DMS 273 (cell line): ENCODE measurements around the gene SLC38A8.

ENCODE experiments used
- DNase-seq: peaks from one replicate; lab custom pipeline; 2025; ENCODE audit not compliant: unreplicated experiment; lab: John Stamatoyannopoulos, UW

SLC38A8 gene

DNA sequence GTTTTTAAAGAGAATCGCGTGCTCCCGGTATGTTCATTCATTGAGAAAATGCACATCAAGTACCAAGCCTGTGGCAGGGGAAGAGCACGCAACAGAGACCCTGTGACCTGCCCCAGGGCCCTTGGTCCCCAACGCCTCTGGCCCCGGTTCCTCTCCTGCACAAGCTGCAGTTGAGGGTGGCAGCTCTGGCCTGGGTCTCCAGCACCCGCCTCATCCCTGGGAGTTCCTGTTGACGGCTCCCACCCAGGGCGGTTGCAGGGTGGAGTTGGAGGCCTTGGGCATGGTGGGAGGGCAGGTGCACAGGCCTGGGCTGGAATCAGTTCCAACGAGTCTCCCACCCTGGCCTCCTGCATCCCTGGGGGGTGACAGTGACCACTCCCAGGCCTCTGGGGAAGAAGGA, 69.5 kb downstream of the SLC38A8 start:
- DNase-seq: no peak

GRCh38 chr16:83972256-83973008, 70.2 kb downstream of the SLC38A8 start:
- DNase-seq: no peak

DNA sequence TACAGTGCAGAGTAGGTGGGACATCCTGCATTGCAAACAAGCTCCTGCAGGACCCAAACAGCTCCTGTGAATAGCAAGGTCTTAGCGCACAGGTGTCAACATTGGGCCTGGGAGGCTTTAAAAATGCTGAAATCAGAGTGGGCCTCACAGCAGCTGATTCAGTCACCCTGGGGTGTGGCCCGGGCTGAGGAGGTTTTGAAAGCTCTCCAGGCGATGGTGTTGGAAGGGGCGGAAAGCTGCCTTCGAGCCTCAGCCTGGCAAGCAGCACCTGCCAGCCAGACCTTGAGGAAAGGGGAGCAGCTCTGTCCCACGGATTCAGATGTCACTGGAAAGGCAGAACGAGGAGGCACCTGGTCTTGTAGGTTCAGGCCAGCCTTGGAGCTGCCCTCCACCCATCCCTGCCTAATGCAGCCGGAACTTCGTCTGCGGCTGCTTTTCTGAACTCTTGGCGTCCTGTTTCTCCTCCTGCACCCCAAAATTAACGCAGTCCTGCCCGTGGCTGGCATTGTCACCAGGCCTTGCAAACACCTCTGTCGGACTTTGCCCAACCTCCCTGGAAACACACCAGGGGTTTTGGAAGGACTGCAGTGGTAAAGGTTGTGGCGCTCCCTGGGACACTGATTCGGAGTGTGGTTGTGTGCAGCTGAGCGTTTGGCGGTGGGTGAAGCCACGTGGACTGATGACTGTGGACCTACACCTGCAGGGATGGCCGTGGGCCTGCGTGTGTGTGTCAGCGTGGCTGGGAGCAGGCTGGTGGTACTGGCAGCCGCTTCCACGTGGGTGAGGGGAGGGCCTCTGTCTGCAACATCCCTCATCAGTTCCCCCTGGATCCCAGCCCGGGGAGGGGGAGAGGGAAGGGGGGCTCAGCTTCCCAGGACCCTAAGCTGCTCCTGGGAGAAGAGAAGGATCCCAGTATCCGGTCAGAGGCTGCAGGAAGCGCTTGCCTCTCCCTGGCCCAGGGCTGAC, 71.1 kb downstream of the SLC38A8 start:
- DNase-seq: peak; percentile 15

DNA sequence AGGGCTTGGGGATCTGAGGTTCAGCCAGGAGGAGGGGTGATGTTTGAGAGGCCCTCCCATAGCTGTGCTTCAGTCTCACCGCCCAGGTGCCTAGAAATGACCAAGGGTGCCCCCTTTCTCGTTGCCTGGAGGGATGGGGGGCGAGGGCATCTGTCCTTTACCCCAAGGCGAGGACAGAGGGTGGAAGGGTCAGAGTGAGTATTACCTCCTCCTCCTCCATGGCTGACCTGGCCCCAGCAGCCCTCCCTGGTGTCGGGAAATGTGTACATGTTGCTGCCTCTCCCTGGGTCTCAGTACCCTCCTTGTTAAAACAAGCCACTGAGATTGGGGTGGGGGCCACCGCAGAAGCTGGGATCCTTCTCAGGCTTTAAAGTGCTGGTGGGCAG, 72.2 kb downstream of the SLC38A8 start:
- DNase-seq: no peak

DNA sequence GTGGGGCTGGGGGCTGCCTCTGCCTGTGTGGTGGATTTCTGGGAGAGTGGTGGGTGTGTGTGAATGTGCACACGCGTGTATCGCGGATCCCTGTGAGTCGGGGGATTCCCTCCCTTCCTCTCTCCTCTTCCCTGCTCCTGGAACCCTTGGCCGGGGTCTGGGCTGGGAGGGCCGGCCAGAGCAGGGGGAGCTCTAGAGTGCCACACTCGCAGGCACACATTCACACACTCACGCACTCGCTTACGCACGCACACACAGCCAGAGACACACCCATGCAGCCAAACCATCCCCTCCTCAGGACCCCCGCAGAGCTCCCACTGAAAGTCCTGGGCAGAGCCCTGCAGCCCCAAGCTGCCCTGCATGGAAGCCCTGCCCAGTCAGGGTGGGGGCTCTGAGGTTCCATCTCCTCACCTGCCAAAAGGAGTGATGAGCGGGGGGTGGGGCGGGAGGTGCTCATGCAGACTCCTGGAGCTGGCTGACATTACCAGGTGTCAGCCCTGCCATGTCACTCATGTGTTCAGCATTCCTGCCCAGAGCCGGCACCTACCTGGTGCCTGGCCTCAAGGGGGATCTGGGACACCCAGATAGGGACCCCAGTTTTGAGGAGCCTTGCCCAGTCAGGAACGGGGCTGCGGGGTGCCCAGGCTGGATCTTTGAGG, 72.7 kb downstream of the SLC38A8 start:
- DNase-seq: no peak

- no peak for DNase-seq
Measured at GRCh38 chr16:83968891-83969649, 73.5 kb downstream of the SLC38A8 start.

DNA sequence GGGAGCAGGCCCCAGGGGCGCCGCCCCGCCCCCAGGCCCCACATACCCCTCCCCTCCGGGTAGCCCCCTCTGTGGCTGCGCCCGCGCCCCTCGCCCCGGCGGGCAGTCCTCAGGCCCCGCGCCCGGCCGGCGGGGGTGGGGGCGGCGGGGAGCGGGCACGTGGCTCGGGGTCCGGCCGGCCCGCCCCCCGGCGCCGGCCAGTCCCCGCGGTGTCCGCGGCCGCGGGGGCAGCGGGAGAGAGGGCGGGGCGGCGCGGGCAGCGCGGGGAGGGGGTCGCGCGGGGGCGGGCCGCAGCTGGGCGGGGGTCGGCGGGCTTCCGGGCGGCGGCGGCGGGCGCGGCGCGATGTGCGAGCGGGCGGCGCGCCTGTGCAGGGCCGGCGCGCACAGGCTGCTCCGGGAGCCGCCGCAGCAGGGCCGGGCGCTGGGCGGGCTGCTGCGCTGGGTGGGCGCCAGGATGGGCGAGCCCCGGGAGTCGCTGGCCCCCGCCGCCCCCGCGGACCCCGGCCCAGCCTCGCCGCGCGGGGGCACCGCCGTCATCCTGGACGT, 74.2 kb downstream of the SLC38A8 start:
- DNase-seq: peak; percentile 57

- peak; percentile 69 for DNase-seq
Measured at GRCh38 chr16:83967838-83968305, 74.7 kb downstream of the SLC38A8 start, which contains the start of gene NECAB2. Gene NECAB2 (plus strand): TSS chr16:83968244. CDS start chr16:83968649, 405 bp downstream.

- DNase-seq: peak; percentile 37
Measured at GRCh38 chr16:83967091-83967490, 75.5 kb downstream of the SLC38A8 start.

- no peak for DNase-seq
Measured at GRCh38 chr16:83966153-83966696, 76.4 kb downstream of the SLC38A8 start.

- DNase-seq: no peak
Measured at GRCh38 chr16:83965444-83966152, 77.0 kb downstream of the SLC38A8 start.

DNA sequence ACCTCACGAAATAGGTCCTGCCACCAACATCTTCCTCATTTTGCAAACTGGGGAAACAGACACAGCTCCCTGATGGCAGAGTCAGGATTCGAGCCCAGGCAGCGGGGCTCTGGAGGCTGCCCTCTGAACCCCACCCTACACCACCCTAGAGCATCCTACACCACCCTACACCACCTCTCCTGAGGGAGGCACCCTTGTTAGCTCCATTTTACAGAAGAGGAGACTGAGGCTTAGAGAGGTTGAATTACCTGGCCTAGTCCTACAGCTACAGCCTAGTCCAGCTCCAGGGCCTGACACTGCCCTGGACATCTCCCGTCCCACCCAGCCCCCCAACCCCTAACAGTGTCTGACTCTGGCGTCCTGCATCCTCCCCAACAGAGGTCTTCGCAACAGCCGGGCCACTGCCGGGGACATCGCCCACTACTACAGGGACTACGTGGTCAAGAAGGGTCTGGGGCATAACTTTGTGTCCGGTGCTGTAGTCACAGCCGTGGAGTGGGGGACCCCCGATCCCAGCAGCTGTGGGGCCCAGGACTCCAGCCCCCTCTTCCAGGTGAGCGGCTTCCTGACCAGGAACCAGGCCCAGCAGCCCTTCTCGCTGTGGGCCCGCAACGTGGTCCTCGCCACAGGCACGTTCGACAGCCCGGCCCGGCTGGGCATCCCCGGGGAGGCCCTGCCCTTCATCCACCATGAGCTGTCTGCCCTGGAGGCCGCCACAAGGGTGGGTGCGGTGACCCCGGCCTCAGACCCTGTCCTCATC, 77.7 kb downstream of the SLC38A8 start:
- DNase-seq: no peak

- no peak for DNase-seq
Measured at GRCh38 chr16:83963277-83964119, 79.1 kb downstream of the SLC38A8 start.

GRCh38 chr16:83961591-83961990, 81.0 kb downstream of the SLC38A8 start:
- DNase-seq: no peak

- no peak for DNase-seq
Measured at GRCh38 chr16:83960521-83961249, 81.9 kb downstream of the SLC38A8 start.
